ENCODE measurements around the gene BBOF1. TPM values are rescaled to one million over a fixed set of nuclear protein-coding genes. Genes with fewer than 3 reads are reported as not detected.

BBOF1 gene
- total and polyA plus RNA-seq, 9 of the 15 experiments (the other 6 are each of a cell fraction or from before 2014, with no cell fraction given) = 1.3 to 4.9 (median 4.2) TPM

- TF ChIP-seq ZC3H4 (CRISPR knock-in tag; IDR thresholded peaks at IDR 0.05; ENCODE audit: borderline replicate concordance) (no peak), TCF3 (CRISPR knock-in tag; IDR thresholded peaks at IDR 0.05) (no peak), STAT6 (CRISPR knock-in tag; IDR thresholded peaks at IDR 0.05) (no peak), THAP12 (CRISPR knock-in tag; IDR thresholded peaks at IDR 0.05) (no peak), CEBPG (CRISPR knock-in tag; IDR thresholded peaks at IDR 0.05) (no peak), CEBPG (tag; conservative IDR thresholded peaks at IDR 0.05 in 1 of 2, IDR thresholded peaks at IDR 0.05 in 1 of 2) (no peak), ETS2 (tag; IDR thresholded peaks at IDR 0.05; ENCODE audit: borderline replicate concordance, poor library complexity, severe bottlenecking) (no peak), PRMT5 (CRISPR knock-in tag; IDR thresholded peaks at IDR 0.05) (no peak), ZNF282 (CRISPR knock-in tag; IDR thresholded peaks at IDR 0.05) (no peak), ZNF75A (CRISPR knock-in tag; IDR thresholded peaks at IDR 0.05) (no peak)
- TF ChIP-seq, protein P1, sequence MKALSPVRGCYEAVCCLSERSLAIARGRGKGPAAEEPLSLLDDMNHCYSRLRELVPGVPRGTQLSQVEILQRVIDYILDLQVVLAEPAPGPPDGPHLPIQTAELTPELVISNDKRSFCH (CRISPR knock-in tag; IDR thresholded peaks at IDR 0.05) = no peak
- TF ChIP-seq, protein P1 (tag; IDR thresholded peaks at IDR 0.05) = no peak
- TF ChIP-seq, protein P2, sequence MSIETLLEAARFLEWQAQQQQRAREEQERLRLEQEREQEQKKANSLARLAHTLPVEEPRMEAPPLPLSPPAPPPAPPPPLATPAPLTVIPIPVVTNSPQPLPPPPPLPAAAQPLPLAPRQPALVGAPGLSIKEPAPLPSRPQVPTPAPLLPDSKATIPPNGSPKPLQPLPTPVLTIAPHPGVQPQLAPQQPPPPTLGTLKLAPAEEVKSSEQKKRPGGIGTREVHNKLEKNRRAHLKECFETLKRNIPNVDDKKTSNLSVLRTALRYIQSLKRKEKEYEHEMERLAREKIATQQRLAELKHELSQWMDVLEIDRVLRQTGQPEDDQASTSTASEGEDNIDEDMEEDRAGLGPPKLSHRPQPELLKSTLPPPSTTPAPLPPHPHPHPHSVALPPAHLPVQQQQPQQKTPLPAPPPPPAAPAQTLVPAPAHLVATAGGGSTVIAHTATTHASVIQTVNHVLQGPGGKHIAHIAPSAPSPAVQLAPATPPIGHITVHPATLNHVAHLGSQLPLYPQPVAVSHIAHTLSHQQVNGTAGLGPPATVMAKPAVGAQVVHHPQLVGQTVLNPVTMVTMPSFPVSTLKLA (conservative IDR thresholded peaks at IDR 0.05) = peak; percentile 96
Observed at GRCh38 chr14:74084277-74085046, 65.3 kb downstream of the BBOF1 start, which contains the start of the genes ALDH6A1 and LIN52 (continued).

Data from K562 (cell line).